ENCODE measurements around the gene EPAS1.

Gene EPAS1

DNA sequence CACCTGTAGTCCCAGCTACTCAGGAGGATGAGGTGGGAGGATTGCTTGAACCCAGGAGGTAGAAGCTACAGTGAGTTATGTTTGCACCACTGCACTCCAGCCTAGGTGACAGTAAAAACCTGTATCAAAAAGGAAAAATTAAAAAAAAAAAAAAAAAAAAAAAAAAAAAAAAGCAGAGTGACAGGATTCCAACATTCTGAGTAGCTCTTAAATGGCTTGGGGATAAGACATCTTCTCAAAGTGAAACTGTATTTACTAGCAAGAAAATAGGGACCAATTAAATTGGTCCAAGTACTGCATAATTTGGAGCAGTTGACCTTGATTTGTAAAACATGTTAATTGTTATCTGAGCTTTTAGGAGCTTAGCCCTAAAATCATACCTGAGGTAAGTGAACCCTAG is 116.4 kb downstream of the EPAS1 start:
- DNase-seq = no peak

DNA sequence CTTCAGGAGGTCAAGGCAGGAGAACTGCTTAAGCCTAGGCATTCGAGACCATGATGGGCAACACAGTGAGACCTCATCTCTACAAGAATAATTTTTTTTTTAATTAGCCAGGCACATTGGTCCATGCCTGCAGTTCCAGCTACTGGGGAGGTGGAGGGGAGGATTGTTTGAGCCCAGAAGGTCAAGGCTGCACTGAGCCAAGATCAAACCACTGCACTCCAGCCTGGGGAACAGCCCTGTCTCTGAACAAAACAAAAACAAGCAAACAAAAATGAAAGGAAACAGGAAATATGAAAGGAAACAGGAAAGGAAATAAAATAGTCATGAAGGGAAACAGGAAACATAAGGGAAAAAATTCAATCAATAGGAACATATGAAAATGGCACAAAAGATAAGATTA is 117.5 kb downstream of the EPAS1 start:
- no peak for DNase-seq

DNA sequence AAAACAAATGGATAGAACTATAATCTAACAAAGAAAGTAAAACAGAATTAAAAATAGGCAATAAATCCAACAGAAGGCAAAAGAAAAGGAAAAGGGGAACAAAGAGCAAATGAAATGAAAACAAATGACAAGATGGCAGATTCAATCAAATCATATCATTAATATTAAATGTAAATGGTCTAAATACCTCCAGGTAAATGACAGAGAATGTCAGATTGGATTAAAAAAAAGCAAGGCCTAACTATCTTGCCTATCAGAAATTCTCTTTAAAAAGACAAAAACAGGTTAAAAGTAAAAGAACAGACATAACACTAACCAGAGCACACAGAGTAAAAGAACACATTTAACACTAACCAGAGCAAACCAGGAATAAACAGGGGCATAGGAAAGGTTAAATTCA is 119.1 kb downstream of the EPAS1 start:
- no peak for DNase-seq

GRCh38 chr2:46416739-46417403 is 119.7 kb downstream of the EPAS1 start:
- no peak for DNase-seq

DNA sequence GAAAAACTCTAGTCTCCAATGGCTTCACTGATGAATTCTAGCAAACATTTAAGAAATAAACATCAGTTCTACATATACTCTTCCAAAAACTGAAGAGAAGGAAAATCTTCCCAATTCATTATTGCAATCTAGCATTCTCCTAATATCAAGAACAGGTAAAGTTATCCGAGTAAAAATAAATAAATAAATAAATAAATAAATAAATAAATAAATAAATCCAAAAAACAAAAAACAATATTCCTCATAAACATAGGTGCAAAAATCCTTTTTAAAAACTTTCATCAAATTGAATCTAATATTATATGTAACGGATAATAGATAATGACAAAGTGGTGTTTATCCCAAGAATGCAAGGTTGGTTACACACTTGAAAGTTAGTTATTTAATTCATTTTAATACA is 123.7 kb downstream of the EPAS1 start:
- no peak for DNase-seq

DNA sequence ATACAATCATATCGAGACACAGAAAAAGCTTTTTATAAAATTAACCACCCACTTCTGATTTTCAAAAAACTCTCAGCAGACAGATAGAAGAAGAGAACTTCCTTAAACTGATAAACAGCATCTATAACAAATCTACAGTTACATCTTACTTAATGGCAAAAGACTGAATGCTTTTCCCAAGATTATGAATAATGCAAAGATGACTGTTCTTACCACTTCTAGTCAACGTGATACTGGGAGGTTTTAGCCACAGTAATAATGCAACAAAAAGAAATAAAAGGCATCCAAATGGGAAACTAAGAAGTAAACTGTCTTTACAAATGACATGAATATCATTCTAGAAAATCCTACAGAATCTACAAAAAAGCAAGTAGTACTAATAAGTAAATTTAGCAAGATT is 124.2 kb downstream of the EPAS1 start:
- DNase-seq = no peak

DNA sequence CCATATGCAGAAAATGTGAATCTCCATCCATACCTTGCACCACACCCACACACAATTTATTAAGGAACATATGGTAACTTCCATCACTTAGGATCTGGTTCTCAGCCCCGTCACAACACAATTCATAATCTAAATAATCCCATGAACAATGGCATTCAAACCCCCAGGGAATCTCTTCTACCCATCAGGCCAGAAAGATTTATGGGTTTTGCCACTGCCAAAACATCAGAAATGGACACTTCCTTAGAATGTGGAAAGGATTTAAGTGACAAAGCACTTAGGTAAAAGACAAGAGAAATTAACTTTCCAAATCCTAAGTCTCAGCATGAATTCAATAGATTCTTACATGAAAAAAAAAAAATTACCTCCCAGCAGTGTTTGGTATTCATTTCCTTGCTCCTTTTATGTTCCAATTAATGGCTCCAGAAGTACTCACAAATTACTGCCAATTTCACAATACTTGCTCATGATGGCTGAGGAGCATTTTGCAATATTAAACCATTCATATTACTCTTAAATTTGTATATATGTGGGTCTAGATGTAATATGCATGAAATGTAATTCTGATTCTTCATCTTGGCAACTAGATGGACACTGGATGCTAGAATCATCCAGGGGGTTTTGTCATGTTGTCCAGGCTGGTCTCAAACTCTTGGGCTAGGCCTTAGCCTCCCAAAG is 125.6 kb downstream of the EPAS1 start:
- DNase-seq = no peak

GRCh38 chr2:46424937-46425336 is 127.7 kb downstream of the EPAS1 start:
- no peak for DNase-seq

DNA sequence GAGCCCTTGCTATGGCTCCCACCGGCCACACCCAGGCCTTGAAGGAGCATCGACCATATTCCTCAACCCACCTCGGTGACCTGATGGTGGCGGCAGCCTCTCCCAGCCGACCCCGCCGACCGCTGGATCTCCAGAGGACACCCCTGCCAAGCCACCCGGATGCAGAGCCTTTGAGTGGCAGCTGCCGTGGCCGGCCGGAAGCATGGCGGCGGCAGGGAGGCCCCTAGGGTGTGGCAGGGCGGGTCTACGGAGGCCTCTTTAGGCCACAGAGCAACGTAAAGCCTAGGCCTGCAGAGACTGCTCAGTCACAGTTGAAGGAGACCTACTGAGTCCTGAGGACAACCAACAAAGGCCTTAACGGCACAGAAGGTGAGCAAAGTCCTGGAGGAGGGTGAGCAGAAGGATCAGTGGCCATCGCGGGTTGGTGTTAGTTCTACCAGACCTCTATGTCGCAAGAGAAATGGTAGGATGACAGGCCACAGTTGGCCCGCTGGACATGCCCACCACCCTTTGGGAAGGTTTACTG is 131.8 kb downstream of the EPAS1 start:
- DNase-seq = no peak

DNA sequence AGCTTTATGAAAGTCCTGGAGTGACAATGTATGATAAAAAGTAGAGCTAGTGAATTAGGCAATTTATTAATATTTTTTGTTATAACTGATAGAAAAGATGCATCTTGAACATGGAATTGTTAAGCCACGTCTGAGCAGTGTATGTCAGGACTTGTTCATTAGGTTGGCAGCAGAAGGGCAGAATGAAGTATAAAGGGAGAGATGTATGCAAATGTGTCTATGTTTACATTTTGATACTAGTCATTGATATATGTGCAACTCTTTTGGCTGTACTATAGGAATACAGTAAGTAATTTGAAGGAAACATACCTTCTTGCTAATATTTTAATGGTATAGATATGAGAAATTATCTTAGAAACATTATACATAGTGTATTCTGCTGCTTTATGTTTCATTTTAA is 133.2 kb downstream of the EPAS1 start:
- DNase-seq = no peak

- no peak for DNase-seq
Observed at GRCh38 chr2:46430992-46431391, 133.8 kb downstream of the EPAS1 start.

GRCh38 chr2:46431481-46432235 is 134.5 kb downstream of the EPAS1 start:
- DNase-seq = no peak

DNA sequence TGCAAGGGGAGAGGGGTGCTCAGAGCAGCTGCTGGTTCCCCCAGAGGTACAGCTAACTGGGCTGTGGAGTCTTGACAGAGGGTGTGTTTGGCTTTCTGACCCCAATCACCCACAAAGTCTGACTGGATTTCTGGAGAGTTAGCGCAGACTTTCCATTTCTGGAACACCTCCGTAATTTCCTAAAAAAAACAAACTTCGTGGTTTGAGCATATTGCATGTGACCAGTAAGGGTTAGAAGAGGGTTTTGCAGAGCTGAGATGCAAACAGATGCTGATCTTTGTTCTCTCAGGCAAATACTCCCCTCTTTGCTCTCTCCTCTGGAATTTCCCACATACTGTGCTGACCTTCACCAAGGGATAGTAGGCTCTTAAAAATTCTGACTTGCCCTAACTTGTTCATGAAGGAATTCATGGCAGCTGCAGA is 137.7 kb downstream of the EPAS1 start:
- DNase-seq = no peak

GRCh38 chr2:46435353-46435752 is 138.1 kb downstream of the EPAS1 start:
- DNase-seq = no peak

GRCh38 chr2:46435796-46436360 is 138.7 kb downstream of the EPAS1 start:
- no peak for DNase-seq

Measured in NCI-H1436 (cell line).